GM19193 (cell line): ENCODE measurements around the gene MAPKAP1.
A peak's percentile ranks its signal among the peaks of the same experiment; 100 is the strongest.

Experiments
- POLR2A ChIP-seq: IDR thresholded peaks from 4 replicates; pipeline ENCODE4 v1.6.1; 2011; ENCODE audit not compliant: insufficient read depth, insufficient read length; ENCODE audit errors: extremely low read depth

The MAPKAP1 gene

DNA sequence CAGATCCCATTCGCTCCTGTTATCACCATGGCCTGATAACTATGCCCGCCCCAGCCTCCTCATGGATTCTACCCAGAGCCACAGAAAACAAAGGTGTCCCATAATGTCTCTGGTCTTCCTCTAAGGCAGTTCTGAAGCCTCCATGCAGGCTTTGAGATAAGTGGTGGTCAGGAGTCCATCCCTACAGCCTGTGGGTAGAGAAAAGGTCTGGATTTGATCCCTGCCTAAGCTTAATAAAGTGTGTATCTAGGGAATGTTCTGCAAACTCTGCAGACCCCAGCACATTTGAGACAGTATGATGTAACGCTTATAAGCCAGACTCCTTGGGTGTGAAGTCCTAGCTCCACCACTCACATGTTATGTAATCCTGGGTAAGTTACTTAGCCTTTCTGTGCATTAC is 187.3 kb downstream of the MAPKAP1 start:
- no peak for TF ChIP-seq POLR2A

DNA sequence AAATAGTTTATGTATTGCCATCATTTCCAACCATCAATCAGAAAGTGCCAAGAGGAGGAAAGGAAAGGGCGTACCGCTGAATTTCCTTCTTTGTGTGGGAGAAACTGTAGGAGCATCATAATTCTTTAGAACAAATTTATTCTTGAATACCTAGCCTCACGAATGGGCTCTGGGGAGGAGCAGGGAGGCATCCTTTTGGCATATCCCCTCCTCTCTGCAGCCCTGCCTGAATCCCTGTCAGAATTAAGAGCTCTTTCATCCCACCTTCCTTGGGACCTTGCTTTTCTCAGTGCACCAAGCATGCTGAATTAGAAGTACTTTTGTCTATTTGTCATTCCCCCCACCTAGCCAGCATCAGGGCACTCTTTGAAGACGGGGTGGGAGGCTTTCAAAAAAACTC is 189.4 kb downstream of the MAPKAP1 start:
- no peak for TF ChIP-seq POLR2A

DNA sequence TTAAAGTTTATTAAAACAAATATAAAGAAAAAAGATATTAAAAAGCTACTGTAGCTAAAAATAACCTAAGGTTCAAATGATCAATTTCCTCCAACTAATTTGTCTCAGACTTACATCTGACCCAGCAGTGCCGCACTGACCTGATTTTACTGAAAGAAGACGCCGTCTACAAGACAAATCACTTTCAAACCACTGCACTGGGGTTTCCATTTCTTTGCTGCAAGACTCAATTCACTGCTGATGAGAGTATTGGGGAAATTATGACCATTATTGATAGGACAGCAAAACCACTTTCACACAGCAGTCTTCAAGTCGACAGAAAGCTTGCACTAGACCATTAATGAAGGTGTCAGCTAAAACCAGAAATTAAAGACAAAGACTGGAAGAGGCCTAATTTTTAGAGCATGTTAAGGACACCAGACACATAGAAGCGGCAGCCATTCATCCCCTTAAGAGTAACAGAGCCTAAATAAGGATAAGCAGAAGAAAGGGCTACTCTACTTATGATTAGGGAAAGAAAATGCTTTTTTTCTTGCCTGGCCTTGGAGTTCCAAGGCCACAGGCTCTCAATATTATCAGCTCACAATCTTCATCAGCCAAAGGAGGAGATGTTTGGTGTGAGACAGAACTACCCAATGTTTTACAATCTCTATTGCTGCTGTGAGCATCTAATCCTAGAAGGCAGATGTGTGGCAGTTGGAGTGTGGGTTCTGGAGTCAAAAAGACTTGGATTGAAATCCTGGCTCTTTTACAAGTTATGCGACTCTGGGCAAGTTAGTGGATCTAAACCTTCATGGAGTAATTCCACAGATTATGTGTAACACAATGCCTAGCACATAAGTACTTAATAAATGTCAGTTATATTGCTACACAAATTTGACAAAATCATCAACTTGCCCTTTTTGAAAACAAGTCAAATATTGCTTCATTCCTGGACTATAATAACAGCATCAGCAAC is 190.7 kb downstream of the MAPKAP1 start:
- no peak for TF ChIP-seq POLR2A

DNA sequence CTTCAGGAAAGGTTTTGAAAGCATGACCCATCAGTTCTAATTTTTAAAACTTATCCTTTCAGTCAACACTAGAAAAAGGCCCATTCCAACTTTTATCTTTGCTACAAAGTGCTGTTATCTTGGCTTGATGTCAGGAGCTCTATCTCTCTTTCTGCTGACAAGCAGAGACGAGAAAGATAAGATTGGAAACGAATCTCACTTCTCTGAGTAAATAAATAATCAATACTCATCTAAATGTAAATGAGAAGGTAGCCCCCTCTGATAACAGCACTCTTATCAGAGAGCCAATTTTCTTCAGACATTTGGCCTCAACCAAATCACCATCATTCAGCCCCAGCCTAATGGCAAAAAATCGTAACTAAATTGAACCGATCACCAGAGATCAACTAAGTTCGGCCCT is 191.7 kb downstream of the MAPKAP1 start:
- TF ChIP-seq POLR2A: no peak

DNA sequence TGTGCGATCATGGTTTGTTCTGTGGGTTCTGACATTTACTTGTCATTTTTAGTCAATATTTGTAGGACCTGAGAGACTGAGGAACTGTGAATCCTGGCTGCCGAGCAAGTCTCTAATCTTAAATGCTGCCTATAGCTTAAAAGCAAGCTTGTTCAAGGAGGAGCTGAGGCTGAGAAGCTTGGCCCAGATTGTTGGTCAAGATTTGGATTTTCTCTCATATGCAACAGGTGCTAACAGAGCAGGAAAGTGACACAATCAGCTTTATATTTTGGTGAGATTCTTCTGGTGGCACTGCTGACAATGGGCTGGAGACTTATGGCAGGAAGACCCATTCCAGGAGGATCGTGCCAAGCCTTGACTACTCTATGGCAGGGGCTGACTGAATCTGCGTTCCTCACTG is 192.5 kb downstream of the MAPKAP1 start:
- TF ChIP-seq POLR2A: no peak

DNA sequence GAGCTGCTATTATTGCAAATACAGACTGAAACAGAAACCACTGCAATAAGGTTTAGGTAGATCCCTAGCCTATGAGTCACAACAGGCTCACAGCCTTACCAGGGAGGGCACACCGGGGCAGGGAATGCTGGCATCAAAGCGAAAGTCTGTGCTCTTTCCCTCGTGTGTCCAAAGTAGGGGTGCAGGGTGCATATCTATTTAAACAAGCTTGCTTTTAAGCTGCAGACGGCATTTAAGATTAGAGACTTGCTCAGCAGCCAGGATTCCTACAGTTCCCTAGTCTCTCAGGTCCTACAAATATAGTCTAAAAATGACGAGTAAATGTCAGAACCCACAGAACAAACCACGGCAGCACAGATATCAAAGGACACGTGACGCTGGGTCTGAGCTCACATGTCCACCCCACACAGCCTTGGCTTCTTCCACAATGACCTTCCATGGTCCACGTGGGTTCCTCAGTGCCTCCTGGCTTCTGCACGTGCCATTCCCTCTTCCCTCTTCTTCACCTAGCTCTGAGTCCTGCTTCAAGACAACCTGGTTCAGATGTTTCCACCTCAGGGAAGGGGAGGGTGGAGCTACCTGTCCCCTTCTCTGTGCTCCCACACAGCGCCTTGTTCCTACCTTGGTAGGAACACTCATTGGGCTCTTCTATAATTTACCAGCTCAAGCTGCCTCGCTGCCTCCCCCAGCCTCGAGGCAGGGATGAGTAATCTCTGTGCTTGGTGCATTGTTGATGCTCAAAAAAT is 193.2 kb downstream of the MAPKAP1 start:
- peak; percentile 13 for TF ChIP-seq POLR2A

GRCh38 chr9:125513303-125513667 is 193.7 kb downstream of the MAPKAP1 start:
- no peak for TF ChIP-seq POLR2A

- TF ChIP-seq POLR2A: no peak
Measured at GRCh38 chr9:125511789-125512660, 195.0 kb downstream of the MAPKAP1 start.

DNA sequence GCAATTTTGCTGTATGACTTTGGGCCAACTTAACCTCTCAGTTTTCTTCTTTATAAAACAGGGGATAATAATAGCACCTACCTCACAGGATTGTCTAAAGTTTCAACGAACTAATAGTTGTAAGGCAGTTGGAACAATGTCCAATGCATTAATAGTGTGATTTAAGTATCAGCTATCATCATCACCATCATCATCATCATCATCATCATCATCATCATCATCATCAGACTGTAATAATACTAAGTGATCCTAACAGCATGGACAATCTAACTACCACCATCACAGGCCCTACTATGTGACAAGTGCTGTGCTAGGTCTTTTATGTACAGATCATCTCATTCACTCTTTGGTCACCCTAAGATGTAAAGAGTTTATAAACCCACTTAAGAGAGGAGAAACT is 196.0 kb downstream of the MAPKAP1 start:
- TF ChIP-seq POLR2A: no peak

GRCh38 chr9:125509476-125509875 is 197.5 kb downstream of the MAPKAP1 start:
- no peak for TF ChIP-seq POLR2A

GRCh38 chr9:125508249-125508648 is 198.8 kb downstream of the MAPKAP1 start:
- no peak for TF ChIP-seq POLR2A

DNA sequence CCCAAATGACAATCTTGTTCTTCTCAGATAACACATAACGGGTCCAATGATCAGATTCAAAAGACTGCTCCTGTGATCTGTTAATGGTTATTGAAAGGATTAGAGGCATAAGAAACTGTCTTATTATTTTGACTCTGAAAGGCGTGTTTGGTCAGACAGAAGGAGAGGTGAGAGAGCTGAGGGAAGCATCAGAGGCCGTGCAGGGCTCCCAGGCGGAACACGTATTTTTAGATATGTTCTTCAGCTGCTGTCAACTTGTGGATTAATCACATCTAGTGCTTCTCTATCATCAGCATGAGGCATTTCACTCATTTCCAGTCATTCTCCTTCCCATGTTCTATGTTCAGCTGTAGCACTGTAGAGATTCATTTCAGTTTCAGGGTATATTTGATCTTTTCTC is 199.8 kb downstream of the MAPKAP1 start:
- TF ChIP-seq POLR2A: no peak

GRCh38 chr9:125505988-125506438 is 201.0 kb downstream of the MAPKAP1 start:
- no peak for TF ChIP-seq POLR2A

DNA sequence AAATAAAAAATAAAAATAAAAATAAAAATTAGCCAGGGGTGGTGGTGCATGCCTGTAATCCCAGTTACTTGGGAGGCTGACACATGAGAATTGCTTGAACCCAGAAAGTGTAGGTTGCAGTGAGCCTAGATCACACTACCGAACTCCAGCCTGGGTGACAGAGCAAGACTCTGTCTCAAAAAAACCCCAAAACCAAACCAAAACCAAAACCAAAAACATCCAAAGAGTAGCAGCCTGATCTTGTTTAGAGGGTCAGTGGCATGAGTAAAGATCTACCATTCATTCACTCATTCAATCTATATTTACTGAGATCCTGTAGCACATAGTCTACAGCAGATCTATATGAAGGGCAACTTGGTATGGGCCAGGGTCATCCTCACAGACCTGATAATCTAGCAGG is 202.4 kb downstream of the MAPKAP1 start:
- no peak for TF ChIP-seq POLR2A

DNA sequence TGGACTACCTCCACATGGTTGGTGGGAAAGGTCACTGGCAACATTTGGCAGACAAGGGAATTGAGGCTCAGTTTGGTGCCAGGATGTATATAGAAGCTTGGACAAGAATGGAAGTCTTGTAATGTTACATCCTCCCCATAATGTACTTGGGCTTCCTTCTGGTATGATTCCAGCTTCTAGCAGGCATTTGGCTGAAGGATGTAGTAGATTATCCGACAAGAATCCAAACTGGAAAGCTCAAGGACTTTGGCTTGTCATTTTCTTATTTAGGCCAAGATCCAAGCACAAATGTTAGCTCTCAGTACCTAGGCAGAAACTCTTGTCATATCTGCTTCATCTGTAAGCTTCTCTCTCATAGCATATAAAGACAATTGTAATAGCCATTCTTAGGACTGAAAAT is 209.1 kb downstream of the MAPKAP1 start:
- TF ChIP-seq POLR2A: no peak
